Body of pancreas (tissue), 4 donors: ENCODE measurements around the gene RNASEH2B. TPM values are rescaled to one million over a fixed set of nuclear protein-coding genes. Genes with fewer than 3 reads are reported as not detected.

ENCODE experiments used
- ATAC-seq: fragments of 150-250 bp; one replicate; pipeline ENCODE4 v1.9.1; 2016
- DNase-seq, 4 donors: peaks; one replicate each; pipeline ENCODE4 v3.0.0-alpha.2; 2019
- H3K27ac ChIP-seq, 4 donors: fragments of 200-600 bp; sonication (generic); 1 replicate in 3 of 4; 2 replicates in 1 of 4; pipeline versions ENCODE4 v1.5.1 to v1.6.1; 2016 to 2019; ENCODE audit warnings: mild to moderate bottlenecking in 1 of 4, mixed read lengths in 1 of 4, moderate library complexity in 1 of 4
- H3K27me3 ChIP-seq, 2 donors: fragments of 200-600 bp; sonication (generic); one replicate each; pipeline ENCODE4 v1.6.0; 2016; ENCODE audit warnings: mild to moderate bottlenecking in 1 of 2
- H3K36me3 ChIP-seq, 2 donors: fragments of 200-600 bp; sonication (generic); replicated peaks in 1 of 2; 2 replicates each; pipeline ENCODE4 v1.5.1; 2016; ENCODE audit warnings: low read depth in 2 of 2; ENCODE audit not compliant: insufficient read depth in 1 of 2
- H3K4me1 ChIP-seq: fragments of 200-600 bp; sonication (generic); one replicate; pipeline ENCODE4 v1.6.0; 2016
- H3K4me3 ChIP-seq, 2 donors: fragments of 200-600 bp; sonication (generic); 1 replicate in 1 of 2; 2 replicates in 1 of 2; pipeline ENCODE4 v1.5.1; 2016 to 2019
- H3K9me3 ChIP-seq, 3 donors: fragments of 200-600 bp; sonication (generic); 1 replicate in 2 of 3; 2 replicates in 1 of 3; pipeline ENCODE4 v1.5.1; 2016
- CTCF ChIP-seq, 7 experiments: fragments of 450-650 bp in 4 of 7; fragments of 200-600 bp in 3 of 7; sonication (generic) in 3 of 7; IDR thresholded peaks; one replicate each; pipeline ENCODE4 v1.5.1; 2016 to 2019; ENCODE audit warnings: antibody characterized with exemption in 7 of 7
- POLR2A ChIP-seq, 3 donors: fragments of 450-650 bp; IDR thresholded peaks; one replicate each; pipeline ENCODE4 v1.6.1; 2016; ENCODE audit warnings: antibody characterized with exemption in 3 of 3, mild to moderate bottlenecking in 2 of 3
- WGBS, 2 donors: methylation state at CpG; one replicate each; pipeline ENCODE4 v1.1.5; 2017; 5-methylcytosine and 5-hydroxymethylcytosine counted together
- intact Hi-C: fragments of 100-400 bp; cut with DNase I; formaldehyde crosslinking; loops from one replicate; pipeline ENCODE4 v1.15.1; 2023
- total RNA-seq, 2 donors: library from RNA; depleted of rRNA; stranded (reverse); fragments of >200 nt; gene quantifications; one replicate each; pipeline ENCODE4 v1.1.0, GENCODE V29; 2016

Gene RNASEH2B
- total RNA-seq: 10 to 100 TPM; 17.1 to 34.2 TPM

- no peaks in the 10 kb centered on the region for H3K36me3 ChIP-seq
- WGBS, 2 donors: 0 to 1% methylated on average over 28 to 92 of the region's 107 CpGs
- intact Hi-C loops: no loop called here
- H3K9me3 ChIP-seq: no peaks in the 10 kb centered on the region
- H3K4me1 ChIP-seq: peaks cover 21% of the 10 kb centered on the region
- ATAC-seq (peak; percentile 82), DNase-seq (peak; percentile 65 to 73 (median 68))
- H3K27me3 ChIP-seq: no peaks in the 10 kb centered on the region
- peak within 1 kb of the TSS; percentile 74 to 76 for H3K4me3 ChIP-seq
- peak within 1 kb of the TSS; percentile 65 to 94 (median 90) for H3K27ac ChIP-seq
- TF ChIP-seq CTCF (IDR thresholded peaks at IDR 0.05) (peak in 2 of 7 experiments; percentile 11 to 22), POLR2A (IDR thresholded peaks at IDR 0.05) (peak; percentile 71 to 80 (median 78))
These were observed at the start of gene RNASEH2B for GRCh38 chr13:50909605-50910484. Gene RNASEH2B, plus strand, starts transcription at chr13:50909791. Its CDS starts 286 bp downstream, at chr13:50910077.

- Histone ChIP-seq H3K4me3 (no peak overlapping the region), H3K36me3 (no peaks in the 10 kb centered on the region), H3K27ac (no peak overlapping the region), H3K9me3 (no peaks in the 10 kb centered on the region), H3K4me1 (no peaks in the 10 kb centered on the region), H3K27me3 (no peaks in the 10 kb centered on the region)
- 95 to 100% methylated on average over 1 of the region's 1 CpG for WGBS, 2 donors
- DNase-seq (no peak), ATAC-seq (no peak)
- no peak for TF ChIP-seq CTCF (IDR thresholded peaks at IDR 0.05)
- no peak for TF ChIP-seq POLR2A (IDR thresholded peaks at IDR 0.05)
- intact Hi-C loops: no loop called here
These were observed 45.1 kb upstream of the RNASEH2B start for GRCh38 chr13:50864492-50864891.

- no peak overlapping the region for H3K4me3 ChIP-seq
- H3K9me3 ChIP-seq: no peaks in the 10 kb centered on the region
- WGBS, 2 donors: 62 to 65% methylated on average over 2 of the region's 2 CpGs
- intact Hi-C loops: no loop called here
- H3K36me3 ChIP-seq: no peaks in the 10 kb centered on the region
- ATAC-seq (no peak), DNase-seq (no peak)
- no peaks in the 10 kb centered on the region for H3K27me3 ChIP-seq
- TF ChIP-seq POLR2A (IDR thresholded peaks at IDR 0.05): no peak
- no peak for TF ChIP-seq CTCF (IDR thresholded peaks at IDR 0.05)
- no peaks in the 10 kb centered on the region for H3K4me1 ChIP-seq
- H3K27ac ChIP-seq: no peak overlapping the region
These were observed 42.6 kb upstream of the RNASEH2B start for GRCh38 chr13:50866817-50867636.

GRCh38 chr13:50867637-50867945, 42.0 kb upstream of the RNASEH2B start:
- WGBS, 2 donors: 60 to 68% methylated on average over 3 of the region's 3 CpGs
- intact Hi-C loops: no loop called here
- no peaks in the 10 kb centered on the region for H3K9me3 ChIP-seq
- H3K36me3 ChIP-seq: no peaks in the 10 kb centered on the region
- H3K27me3 ChIP-seq: no peaks in the 10 kb centered on the region
- H3K27ac ChIP-seq: no peak overlapping the region
- DNase-seq (no peak), ATAC-seq (no peak)
- TF ChIP-seq CTCF (IDR thresholded peaks at IDR 0.05) (no peak), POLR2A (IDR thresholded peaks at IDR 0.05) (no peak)
- no peaks in the 10 kb centered on the region for H3K4me1 ChIP-seq
- H3K4me3 ChIP-seq: no peak overlapping the region
